AML-193 (cell line): Measurements from ENCODE around the gene TAF10.

Experiments used
- DNase-seq, 2 experiments: peaks; one replicate each; lab custom pipeline; 2025; lab: John Stamatoyannopoulos, UW

Gene TAF10

DNA sequence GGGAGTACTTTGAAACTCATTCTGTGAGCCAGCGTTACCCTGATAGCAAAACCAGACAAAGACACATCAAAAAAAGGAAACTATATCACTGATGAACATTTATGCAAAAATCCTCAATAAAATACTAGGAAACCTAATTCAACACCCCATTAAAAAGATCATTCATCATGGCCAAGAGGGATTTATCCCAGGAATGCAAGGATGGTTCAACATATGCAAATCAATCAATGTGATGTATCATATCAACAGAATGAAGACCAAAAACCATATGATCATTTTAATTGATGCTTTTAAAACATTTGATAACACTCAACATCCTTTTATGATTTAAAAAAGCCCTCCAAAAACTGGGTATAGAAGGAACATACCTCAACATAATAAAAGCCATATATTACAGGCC is 28.4 kb downstream of the TAF10 start:
- no peak for DNase-seq

GRCh38 chr11:6579681-6580080 is 32.3 kb downstream of the TAF10 start:
- no peak for DNase-seq

GRCh38 chr11:6578134-6578533 is 33.9 kb downstream of the TAF10 start:
- DNase-seq: no peak

DNA sequence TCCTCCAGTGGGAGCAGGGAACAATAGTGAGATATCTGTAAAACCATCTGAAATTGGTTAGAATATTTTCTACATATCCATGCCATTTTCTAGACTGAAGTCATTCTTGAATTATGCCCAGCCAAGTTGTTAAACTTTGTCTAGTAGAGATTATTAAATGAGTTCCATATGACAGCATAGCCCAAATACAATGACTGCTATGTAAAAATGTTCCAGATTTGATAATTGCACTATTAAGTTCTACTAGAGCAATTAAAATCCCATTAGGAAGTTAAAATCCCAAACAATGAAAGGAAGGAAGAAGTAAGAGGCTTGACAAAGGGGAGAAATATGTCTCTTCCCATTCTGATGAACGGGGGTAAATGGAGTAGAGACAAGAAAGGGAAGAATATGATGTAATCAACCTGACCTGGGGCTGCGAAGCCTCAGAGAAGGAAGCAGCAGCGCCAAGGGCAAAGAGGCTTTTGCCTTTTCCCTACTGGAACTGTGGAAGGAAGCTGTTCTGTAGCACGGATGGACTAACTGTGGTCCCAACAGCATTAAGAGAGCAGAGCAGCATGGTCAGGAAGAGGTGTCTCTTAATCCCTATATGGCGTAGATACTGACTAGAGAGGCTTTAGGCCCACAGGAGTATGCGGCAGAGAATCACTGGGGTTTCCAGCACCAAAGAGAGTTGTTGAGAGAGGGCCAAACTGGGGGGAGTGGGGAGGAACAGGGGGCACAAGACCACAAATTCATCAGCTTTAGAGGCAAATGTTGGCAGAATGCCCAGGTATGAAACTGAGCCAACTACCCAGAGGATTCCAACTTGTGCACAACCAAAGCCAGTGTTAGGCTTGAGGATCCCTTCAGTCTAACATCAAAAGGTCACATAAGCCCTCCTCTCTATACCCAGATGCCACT is 35.3 kb downstream of the TAF10 start:
- DNase-seq: no peak

DNA sequence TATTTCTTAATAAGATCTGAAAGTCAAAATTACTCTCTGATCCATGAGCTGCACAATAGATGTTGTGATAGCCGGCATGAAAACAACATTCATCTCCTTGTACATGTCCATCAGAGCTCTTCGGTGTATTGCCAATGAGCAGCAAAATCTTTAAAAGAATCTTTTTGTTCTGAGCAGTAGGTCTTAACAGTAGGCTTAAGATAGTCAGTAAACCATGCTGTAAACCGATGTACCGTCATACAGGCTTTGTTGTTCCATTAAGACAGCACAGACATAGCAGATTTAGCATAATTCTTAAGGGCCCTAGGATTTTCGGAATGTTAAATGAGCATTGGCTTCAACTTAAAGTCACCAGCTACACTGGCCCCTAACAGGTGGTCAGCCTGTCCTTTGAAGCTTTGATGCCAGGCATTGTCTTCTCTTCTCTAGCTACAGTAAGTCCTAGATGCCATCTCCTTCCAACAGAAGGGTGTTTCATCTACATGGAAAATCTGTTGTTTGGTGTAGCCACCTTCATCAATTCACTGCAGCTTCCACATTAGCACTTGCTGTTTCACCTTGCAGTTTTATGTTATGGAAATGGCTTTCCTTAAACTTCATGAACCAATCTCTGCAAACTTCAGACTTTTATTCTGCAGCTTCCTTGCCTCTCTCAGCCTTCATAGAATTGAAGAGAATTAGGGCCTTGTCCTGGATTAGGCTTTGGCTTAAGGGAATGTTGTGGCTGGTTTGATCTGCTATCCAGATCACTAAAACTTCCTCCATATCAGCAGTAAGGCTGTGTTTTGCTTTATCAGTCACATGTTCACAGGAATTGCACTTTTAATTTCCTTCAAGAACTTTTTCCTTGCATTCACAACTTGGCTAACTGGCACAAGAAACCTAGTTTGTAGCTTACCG is 37.0 kb downstream of the TAF10 start:
- DNase-seq: no peak

- DNase-seq: no peak
These were observed 39.8 kb downstream of the TAF10 start for GRCh38 chr11:6572215-6572614.

- no peak for DNase-seq
These were observed 40.5 kb downstream of the TAF10 start for GRCh38 chr11:6571434-6572008.

GRCh38 chr11:6570691-6571427 is 41.2 kb downstream of the TAF10 start:
- no peak for DNase-seq

- DNase-seq: no peak
These were observed 42.3 kb downstream of the TAF10 start for GRCh38 chr11:6569706-6570105.

- no peak for DNase-seq
These were observed 43.7 kb downstream of the TAF10 start for GRCh38 chr11:6568191-6568918.

DNA sequence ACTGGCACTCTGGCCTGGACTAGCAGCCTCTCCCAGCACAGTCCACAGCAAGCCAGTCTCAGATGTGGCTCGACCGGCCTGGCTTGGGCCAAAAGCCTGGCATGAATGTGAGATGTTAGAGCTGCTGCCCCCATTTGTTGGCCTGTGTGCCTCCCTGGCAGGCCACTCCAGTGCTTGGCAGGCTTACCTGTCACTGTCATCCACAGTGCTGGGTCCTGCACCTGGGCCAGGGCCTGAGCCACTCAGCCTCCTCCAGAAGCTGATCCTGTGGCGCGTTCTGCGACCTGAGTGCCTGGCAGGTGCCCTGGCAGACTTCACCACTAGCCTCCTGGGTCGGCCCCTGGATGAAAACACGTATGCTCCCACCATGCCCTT is 44.7 kb downstream of the TAF10 start:
- no peak for DNase-seq

- DNase-seq: no peak
These were observed 45.2 kb downstream of the TAF10 start for GRCh38 chr11:6566704-6567370.

DNA sequence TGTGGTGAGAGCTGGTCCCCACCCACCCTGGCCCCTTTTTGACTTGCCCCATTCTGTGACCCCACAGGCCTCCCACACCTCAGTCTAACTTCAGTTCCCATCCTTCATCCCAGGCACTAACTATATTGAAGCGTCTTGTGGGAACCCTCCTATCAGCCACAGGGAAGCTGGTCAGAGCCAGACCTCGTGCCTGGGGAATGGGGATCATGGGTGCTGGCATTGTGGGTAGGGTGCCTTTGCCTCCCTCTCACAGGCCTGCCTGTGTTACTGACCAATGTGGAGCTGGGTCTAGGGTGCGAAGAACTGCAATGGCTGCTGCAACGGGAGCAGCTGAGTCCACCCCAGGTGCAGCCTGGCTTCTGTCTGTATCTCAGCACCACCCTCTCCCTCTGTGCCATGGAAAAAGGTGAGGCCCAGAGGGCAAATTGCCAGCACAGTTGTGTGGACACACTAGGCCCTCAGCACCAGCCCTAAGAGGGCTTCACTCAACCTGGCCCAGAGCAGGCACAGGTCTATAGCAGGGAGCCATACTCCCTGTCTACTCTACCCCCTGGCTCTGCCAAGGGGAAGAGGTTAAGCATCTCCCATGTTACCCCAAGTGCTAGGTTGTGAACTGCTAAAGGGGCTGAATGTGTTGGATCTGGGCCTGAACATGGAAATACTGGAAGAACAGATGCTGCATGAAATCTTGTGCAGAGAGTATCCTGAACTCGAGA is 45.9 kb downstream of the TAF10 start:
- no peak for DNase-seq

DNA sequence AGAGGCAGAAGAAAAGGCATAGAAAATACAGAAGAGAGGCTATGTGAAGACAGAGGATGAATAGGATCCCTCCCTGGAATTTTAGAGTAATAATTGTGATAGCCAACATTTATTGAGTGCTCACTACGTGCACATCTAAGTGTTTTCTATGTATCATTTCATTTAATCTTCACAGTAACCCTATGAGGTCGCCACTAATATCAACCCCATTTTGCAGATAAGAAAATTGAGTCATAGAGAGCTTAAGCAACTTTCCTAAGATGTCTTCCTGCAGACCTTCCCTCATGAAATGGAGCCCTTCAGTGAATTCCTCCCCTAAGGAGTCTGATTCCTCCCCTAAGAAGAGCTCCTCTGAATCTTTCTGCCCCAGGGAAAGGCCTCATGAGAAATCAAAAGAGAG is 46.7 kb downstream of the TAF10 start:
- no peak for DNase-seq

- no peak for DNase-seq
These were observed 48.3 kb downstream of the TAF10 start for GRCh38 chr11:6563667-6564066.

DNA sequence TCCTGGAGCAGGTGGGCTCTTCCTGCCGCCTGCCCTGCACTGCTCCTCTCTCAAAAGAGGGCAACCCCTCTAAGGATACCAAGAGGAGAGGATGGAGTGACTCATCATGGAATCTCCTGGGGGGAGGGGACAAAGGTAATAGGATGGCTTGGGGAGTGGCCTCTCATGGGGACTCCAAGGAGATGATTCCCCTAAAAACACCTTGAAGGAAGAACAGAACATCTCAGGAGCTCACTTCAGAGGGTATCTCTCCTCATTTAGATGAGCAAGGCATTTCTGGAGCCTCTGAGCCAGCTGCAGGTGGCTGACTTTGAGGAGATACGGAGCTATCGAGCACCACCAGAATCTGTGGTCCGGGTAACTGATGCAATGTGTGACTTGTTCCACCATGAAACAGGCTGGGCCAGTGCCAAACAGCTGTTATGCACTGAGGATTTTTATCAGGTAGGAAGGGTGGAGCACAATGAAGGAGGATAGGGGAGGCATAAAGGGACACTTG is 48.8 kb downstream of the TAF10 start:
- DNase-seq: no peak

GRCh38 chr11:6561288-6561687 is 50.7 kb downstream of the TAF10 start:
- no peak for DNase-seq
